GM21423 (cell line): ENCODE measurements around the gene SLC32A1.

Experiments used
- ATAC-seq: cut with Tn5 transposase; IDR thresholded peaks from one replicate; pipeline ENCODE4 v1.9.1; 2021; ENCODE audit warnings: mild to moderate bottlenecking, moderate library complexity; ENCODE audit not compliant: unreplicated experiment

The SLC32A1 gene

DNA sequence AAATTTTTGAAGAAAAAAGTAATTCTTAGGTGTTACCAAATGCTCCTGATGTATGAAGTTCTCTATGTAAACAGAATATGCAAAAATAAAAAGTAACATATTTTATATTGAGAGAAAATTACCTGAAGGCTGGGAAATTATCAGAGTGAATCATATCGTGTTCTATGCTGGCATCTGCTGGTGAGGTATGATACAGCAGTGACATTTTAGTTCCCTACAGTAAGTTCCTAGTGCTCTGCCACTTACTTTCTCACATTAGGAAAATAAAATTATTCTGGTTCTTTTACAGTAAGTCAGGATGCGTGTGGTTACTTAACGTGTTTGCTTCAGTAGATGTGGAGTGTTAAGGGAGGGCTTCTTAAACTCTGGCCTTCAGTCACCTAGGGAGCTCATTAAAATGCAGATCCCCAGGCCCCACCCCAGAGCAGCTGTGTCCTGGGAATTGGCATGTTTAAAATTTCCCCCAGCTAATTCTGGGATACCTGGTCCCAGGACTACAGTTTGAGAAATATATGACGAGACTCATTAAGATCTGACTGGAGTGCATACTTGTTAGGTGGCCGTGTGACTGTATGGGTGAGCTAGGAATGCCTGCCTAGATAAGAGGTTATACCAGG is 27.2 kb downstream of the SLC32A1 start:
- no peak for ATAC-seq

DNA sequence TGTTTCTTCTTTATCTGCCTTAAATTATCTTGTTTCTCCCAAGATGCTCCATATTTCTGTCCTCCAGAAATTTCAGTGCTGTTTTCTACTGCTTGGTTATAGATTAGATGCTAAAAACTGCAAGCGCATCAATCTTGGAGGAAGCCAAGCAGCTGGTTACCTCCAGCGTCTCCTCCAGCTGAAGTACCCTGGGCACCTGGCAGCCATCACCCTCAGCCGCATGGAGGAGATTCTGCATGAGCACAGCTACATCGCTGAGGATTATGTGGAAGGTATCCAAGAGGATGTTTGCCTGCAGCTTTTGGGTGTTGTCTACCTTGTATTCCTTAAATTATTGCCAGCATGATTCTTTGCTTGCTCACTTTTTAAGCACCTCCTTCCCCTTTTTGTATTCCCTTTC is 27.7 kb downstream of the SLC32A1 start:
- no peak for ATAC-seq

DNA sequence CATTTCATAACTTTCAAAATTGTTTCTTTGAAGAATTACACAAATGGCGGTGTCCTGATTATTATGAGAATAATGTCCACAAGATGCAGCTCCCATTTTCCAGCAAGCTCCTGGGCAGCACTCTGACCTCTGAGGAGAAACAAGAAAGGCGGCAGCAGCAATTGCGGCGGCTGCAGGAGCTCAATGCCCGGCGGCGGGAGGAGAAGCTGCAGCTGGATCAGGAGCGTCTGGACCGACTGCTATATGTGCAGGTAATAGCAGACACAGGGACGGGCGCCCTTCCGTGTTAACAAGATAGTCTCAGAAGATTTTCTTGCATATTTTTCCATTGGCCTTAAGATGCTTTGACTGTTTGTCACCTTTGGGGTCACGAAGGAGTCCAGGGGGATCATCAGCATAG is 30.6 kb downstream of the SLC32A1 start:
- ATAC-seq, result no peak

DNA sequence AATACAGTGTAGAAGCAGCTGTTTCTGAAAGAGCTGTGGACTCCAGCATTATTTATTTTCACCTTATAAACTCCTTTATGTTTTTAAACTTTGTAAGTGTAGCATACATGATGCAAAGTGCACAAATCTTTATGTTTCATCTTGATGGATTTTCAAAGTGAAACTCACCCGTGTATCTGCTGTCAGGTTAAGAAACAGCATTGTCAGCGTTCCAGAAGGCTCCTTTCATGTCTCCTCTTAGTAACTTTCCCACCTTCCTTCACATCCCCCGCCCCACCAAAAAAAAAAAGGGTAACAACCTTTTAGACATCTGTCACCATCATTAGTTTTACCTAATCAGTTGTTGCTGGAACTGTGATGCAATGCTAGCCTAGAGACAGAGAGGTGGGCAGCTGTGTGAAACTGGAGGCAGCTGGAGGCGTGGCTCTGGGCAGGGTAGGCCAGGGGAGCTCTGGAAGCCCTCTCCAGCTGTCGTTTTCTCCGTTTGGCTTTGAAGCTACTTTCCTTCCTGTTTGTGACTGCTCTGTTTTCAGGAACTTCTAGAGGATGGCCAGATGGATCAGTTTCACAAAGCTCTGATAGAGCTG is 31.1 kb downstream of the SLC32A1 start:
- ATAC-seq, result no peak

DNA sequence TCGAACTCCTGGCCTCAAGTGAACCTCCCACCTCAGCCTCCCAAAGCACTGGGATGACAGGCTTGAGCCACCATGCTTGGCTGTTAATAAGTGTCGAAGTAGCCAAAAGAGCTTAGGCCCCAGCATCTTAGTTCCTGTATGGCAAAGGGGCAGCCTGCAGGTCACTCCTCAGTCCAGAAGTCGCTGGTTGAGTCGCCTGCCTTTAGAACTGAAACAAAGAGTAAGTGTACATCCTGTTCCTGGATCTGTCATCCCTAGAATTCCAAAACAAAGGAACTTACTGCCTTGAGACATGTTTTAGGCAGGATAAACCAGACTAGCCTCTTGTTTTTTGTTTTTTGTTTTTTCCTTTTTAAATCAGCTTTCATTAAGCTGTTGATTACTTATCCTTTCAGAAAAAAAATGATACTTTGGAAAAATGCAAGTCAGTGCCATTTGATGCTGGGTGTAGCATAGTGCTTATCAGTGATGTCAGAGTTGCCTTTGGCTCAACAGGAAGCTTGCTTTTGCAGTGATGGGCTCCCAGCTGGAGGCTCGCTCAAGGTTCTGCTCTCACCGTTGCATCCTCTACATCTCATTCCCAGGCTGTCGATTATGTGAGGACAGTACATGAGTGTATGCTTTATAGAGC is 33.0 kb downstream of the SLC32A1 start:
- ATAC-seq, result no peak

DNA sequence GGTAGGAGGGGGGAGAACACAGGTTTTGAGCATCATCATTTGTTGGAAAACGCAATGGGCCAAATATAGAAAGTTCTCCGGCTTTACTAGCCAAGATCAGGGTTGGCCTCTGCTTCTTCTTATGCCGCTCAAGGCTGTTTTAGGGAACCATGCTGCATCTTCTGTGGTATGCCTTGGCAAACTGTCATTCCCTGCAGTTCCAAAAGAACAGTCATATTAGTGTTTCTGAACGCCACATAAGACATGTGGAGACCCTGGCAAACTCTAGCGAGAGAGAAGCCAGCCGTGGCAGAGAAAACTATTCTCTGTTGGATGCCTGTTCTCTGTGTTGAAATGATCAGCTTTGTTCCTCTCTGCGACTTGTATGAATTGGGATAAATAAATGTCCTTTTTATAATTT is 34.8 kb downstream of the SLC32A1 start:
- ATAC-seq, result no peak

DNA sequence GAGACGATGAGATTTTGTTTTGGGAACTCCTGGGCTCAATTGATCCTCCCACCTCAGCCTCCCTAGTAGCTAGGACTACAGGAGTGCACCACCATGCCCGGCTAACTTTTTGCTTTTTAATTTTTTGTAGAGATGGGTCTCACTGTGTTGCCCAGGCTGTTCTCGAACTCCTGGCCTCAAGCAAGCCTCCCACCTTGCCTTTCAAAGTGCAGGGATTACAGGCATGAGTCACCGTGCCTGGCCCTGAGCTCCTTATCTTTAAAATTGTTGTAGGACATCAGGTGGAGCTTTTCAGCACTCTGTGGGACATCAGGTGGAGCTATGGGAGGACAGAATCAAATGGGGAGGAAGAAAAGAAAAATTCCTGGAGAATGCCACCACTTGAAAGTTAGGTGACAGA is 36.7 kb downstream of the SLC32A1 start:
- ATAC-seq, result no peak

DNA sequence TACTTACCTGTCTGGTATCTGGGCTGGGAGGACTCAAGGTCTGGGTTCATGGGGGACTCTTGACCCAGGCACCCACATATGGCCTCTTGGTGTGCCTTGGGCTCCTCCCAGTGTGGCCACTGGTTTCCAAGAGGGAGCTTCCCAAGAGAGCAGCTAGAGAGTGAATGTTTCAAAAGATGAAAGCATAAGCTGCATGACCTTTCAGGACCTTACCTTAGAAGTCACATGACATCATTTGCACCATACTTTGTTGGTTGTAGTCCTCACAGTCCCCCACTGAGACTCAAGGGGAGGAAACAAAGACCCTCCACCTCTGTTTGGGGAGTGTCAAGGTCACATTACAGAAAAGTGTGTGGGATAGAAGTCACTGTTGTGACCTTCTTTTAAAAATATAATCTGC is 37.9 kb downstream of the SLC32A1 start:
- no peak for ATAC-seq

DNA sequence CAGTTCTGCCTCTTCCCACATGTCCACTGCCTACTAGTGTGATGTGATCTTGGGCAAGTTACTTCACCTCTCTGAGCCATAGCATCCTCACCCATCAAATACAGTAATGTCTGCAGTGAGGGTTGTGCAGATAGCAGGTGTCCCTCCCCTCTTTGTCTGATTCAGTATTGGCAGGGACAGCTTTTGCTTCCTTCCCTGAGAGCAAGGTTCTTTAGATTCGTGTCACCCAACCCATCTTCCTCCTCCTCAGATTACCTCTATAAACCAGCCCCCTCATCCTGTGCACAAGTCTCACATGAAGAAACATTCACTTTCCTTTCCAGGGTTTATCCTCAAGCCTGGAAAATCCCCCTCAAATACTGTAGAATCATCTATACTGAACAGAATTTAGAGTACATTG is 39.3 kb downstream of the SLC32A1 start:
- ATAC-seq, result no peak

DNA sequence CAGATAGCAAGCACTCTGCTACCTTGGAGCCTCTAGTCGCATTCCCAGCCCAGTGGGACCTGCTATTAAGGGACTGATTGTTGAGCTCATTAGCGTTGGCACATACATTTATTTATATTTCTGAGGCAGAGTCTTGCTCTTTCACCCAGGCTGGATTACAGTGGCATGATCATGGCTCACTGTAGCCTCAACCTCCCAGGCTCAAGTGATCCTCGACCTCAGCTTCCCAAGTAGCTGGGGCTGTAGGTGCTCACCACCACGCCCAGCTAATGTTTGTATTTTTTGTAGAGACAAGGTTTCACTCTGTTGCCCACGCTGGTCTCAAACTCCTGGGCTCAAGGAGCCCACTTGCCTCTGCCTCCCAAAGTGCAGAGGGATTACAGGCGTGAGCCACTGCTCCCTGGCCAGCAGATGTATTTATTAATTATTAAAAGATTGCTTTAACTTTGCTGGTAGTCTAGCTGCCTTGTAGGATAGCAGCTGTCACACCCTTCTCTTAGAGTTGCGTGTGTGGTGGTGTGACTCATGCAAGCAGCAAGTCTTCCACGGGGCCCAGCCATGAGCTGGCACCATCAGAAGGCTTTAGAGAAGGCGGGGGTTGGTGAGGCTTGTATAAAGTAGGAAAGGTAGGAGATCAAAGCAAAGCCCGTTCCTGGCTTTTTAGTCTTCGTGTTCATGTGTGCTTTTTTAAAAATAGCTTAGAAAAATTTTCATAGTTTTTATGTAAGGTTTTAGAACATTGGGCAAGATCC is 40.5 kb downstream of the SLC32A1 start:
- no peak for ATAC-seq

DNA sequence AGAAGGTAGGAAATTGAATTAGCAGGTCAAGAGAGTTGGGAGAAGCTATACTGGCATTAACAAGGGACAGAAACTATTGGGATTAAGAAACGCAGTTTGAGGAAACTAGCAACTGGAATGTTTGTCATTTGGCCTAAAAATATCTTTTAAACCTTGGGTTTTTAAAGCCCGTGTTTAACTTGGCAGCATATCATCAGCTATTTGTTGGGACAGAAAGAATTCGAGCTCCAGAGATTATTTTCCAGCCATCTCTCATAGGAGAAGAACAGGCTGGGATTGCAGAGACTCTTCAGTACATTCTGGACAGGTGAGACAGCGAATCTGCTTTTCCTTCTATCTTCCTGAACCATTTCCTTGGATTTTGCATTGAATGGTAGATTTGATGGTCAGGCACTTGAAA is 41.8 kb downstream of the SLC32A1 start:
- ATAC-seq, result no peak

DNA sequence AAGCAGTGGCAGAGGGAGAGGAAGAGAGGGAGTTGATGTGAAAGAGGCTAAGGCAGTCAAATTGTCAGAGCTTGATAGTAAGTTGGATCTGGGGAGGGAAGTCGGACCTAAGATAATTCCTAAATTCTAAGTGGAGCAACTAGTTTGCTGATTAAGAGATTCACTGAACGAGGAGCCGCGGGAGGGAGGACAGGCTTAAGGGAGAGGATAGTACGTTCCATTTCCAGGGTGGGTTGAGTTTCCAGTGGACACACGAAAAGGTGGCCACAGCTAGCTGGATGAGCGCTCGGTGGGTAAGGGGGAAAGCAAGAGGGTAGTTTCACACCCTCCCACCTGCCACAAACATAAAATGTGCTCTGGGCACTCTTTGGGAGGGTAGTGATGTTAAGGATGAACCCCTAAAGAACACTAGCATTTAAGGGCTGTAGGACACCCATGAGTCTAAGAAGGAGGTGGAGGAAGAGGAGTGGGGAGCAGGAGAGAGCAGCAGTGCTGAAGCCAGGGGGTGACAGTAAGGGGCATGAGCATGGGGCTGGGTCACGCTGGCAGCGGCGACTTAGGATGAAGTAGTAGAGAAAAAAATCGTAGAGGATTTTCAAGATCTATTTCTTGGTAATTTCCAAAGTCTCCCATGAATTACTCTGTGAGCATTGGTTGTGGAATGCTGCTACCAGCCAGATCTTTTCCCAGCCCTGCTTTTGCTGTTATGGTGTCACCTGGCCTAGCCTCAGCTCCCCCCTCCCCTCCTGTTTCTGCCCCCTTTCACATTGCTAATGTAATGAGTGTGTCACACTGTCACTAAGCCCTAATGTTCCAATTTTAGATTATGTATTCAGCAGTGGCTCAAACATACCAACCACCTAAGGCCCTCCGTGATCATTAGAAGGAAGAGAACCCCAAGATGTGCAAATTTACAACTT is 45.4 kb downstream of the SLC32A1 start:
- no peak for ATAC-seq

DNA sequence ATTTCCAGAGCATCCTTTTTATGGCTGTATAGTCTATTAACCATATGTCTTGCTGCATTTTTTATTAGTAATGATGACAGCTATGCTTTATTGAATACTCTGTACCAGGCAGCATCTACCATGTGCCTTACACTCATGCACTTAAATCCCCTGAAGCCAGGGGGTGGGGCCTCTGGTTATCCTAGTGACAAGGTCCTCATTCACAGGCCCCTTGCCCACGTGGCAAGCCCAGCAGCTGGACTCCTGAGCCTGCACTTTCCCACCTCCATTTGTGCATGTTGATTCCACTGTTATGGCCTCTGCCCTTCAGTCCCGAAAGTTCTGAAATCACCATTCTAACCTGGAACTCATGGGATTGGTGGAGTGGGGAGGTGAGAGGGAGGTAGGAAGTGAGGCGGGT is 46.3 kb downstream of the SLC32A1 start:
- no peak for ATAC-seq

DNA sequence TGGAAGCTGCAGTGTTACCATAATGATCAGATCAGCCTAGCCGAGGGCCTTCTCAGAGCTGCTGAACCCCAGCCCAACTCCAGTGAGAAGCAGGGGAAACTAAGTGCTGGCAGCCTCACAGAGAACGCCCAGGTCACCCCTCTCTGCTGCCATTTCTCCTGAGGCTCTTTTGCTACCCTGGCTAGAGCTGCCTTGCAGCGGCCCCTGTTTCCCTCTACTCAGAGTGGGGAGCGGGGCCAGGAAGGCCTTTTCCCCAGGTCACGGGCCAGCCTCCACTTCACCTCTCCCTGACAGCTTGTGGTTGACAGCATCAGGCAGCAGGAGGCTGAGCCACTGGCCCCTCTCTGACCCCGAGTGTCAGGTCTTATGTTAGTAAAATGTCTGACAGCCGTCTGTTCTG is 46.7 kb downstream of the SLC32A1 start:
- no peak for ATAC-seq

DNA sequence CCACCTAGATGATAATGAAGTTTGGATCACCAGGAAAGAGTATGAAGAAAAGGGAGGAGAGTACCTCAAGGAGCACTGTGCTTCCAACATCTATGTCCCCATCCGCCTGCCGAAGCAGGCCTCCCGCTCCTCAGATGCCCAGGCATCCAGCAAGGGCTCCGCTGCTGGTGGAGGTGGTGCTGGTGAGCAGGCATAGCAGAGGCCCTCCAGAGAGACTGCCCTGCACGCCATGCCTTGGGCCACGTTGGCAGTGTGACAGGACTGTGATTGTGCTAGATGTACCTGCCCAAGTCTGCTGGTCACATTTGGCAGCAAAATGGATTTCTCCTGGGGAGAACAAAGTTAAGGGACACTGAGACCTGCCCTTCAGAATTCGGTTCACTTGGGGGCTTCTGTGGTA is 47.3 kb downstream of the SLC32A1 start:
- no peak for ATAC-seq

DNA sequence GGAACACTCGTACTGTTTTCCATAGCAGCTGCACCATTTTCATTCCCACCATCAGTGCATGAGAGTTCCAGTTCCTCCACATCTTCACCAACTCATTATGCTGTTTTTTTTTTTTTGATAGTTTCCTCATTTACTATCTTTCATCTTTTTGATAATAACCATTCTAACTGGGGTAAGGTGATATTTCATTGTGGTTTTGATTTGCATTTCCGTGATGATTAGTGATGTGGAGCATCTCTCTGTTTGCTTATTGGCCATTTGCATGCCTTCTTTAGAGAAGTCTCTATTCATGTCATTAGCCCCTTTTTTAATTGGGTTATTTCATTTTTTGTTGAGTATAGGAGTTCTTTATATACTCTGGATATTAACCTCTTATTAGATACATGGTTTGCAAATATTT is 49.9 kb downstream of the SLC32A1 start:
- ATAC-seq, result no peak

DNA sequence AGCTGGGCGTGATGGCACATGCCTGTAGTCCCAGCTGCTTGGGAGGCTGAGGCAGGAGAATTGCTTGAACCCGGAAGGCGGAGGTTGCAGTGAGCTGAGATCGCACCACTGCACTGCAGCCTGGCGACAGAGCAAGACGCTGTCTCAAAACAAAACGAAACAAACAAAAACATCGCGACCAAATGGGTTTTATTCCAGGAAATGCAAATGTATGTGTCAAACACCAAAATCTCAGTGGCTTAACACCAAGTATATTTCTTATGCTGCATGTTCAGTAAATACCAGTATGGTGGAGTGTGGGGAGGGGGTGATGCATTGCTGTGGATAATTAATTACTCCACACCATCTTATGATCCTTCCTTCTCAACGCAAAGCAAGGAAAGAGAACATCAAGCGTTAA is 52.1 kb downstream of the SLC32A1 start:
- ATAC-seq, result no peak
